ENCODE measurements around the gene CDH8. TPM values are rescaled to one million over a fixed set of nuclear protein-coding genes. Genes with fewer than 3 reads are reported as not detected.

The CDH8 gene
- total and polyA plus RNA-seq, 2 of the 4 experiments (the other 2 are of a cell fraction), result not detected

DNA sequence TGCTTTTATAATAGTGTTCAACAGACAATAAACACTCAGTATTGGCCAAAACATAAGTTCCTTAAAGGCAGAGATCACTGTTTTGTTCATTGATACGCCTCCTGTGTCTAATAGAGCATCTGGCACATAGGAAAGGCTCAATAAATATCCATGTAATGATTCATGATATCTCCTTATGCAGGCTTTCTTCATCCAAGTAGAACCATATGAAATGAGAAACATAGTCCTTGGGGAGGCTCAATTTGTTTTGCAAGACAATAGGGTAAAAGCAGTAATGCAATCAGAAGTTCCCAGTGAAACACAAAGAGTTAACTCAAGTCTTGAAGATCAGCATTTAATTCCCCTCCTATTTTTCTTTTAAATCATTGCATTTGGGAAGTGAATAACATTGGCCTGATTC, 16.4 kb downstream of the CDH8 start:
- WGBS, 2 experiments (ENCODE audit: extremely low coverage in 2 of 2, insufficient read length in 1 of 2), result no CpG with 5 or more reads among the region's 1 CpG
- Histone ChIP-seq H3K18ac (ENCODE audit: low read depth, low read length) (no peak overlapping the region), H3K23ac (ENCODE audit: low read depth, low read length) (no peak overlapping the region), H4K91ac (ENCODE audit: insufficient read depth, low read depth, low read length) (no peak overlapping the region), H4K8ac (ENCODE audit: low read depth in 2 of 2, low read length in 2 of 2) (no peak overlapping the region), H4K5ac (ENCODE audit: low read depth, low read length) (no peak overlapping the region), H2BK20ac (ENCODE audit: low read depth, low read length) (no peak overlapping the region), H2AK5ac (ENCODE audit: low read depth, low read length) (no peak overlapping the region), H2BK15ac (ENCODE audit: low read depth, low read length) (no peak overlapping the region), H3K56ac (ENCODE audit: extremely low read depth, insufficient read depth, low read length) (no peak overlapping the region), H3K79me1 (ENCODE audit: low read depth in 1 of 2, low read length in 2 of 2) (no peaks in the 10 kb centered on the region), H3K4me3 (ENCODE audit: insufficient read depth, low read depth, low read length) (no peak overlapping the region), H2BK120ac (ENCODE audit: low read depth, low read length) (no peak overlapping the region), H3K14ac (replicated peaks; ENCODE audit: low read depth, low read length) (no peak overlapping the region), H3K4ac (ENCODE audit: low read depth, low read length) (no peak overlapping the region), H2AK9ac (replicated peaks; ENCODE audit: low read depth, low read length, poor library complexity) (no peak overlapping the region), H3K27ac (ENCODE audit: insufficient read depth, low read length) (no peak overlapping the region), H2AFZ (replicated peaks; ENCODE audit: low read length, poor library complexity) (no peak overlapping the region), H4K20me1 (ENCODE audit: insufficient read depth, low read length) (no peaks in the 10 kb centered on the region), H3K4me2 (ENCODE audit: low read depth, low read length) (no peak overlapping the region), H3K9me3 (ENCODE audit: control insufficient read depth, insufficient read depth, low read length) (peaks cover 2% of the 10 kb centered on the region; the same call in 1 of the 2 replicates), H3K9me1 (ENCODE audit: insufficient read depth, low read length) (no peaks in the 10 kb centered on the region), H3K9ac (ENCODE audit: low read depth, low read length) (no peak overlapping the region), H2BK5ac (ENCODE audit: low read depth, low read length, poor library complexity, severe bottlenecking) (no peak overlapping the region), H3K4me1 (ENCODE audit: control insufficient read depth, insufficient read depth, low read length) (no peaks in the 10 kb centered on the region), H3K27me3 (ENCODE audit: control insufficient read depth, insufficient read depth, low read length) (no peaks in the 10 kb centered on the region), H3K36me3 (ENCODE audit: control insufficient read depth, insufficient read depth, low read length) (no peaks in the 10 kb centered on the region)
- dilution Hi-C loops (cut with HindIII; ENCODE audit: low sequenced_read_pairs, unreplicated experiment) (no loop called here), in situ Hi-C loops (cut with MboI; ENCODE audit: low sequenced_read_pairs) (no loop called here), intact Hi-C loops (cut with micrococcal nuclease) (no loop called here)
- TF ChIP-seq MAFK (IDR thresholded peaks at IDR 0.05; ENCODE audit: low read depth, low read length), result no peak
- CTCF ChIA-PET, result no interaction called here
- ATAC-seq (ENCODE audit: low read depth) (no peak), DNase-seq (no peak)
- no TSS peak for BruUV-seq (replicated peaks)
- POLR2A ChIA-PET (ENCODE audit: unreplicated experiment), result no interaction called here
